ENCODE measurements around the gene CDK11A.
A peak's percentile ranks its signal among the peaks of the same experiment; 100 is the strongest.

Gene CDK11A

DNA sequence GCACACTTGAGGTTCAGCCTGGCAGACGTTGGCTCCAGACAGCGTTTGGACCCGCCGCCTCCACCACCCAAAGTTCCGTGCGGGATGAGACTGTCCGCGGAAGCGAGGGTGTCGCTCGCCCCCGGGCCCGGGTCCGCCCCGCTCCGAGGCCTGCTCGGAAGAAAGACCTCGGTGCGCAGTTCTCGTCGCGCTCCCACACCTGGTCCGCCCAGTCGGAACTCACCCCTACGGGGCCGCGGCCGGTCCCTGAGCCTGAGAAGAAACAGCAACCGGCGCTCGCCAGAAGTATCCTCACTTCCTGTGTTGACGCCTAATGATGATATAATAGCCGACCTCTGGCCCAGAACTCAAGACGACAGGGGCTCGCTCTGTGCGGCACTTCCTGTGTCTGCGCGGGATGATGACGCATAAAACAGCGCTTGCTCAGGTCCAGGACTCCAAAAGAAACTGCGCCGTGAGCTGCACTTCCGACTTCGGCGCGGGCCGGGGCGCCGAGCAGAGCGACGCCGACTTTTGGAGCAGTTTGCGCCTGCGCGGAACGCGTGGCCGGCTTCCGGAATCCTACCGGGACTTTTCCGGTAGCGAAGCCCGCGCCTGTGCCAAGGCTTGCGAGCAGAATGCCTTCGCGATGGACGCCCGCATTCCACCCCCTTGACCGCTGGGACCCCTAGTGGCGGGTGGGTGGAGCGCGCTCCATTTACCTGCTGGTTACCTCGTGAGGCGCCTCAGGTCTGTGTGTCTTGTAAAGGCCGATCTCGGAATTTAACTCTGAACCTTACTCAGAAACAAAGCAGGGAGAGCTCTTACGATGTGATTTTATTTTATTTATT lies at the start of gene CDK11A:
Gene CDK11A (minus strand): TSS at position 323 of the 830 bp plus-strand sequence. CDS start 1,539 bp downstream, outside the sequence.
- DNase-seq (ENCODE audit: low spot score): peak; percentile 100

DNA sequence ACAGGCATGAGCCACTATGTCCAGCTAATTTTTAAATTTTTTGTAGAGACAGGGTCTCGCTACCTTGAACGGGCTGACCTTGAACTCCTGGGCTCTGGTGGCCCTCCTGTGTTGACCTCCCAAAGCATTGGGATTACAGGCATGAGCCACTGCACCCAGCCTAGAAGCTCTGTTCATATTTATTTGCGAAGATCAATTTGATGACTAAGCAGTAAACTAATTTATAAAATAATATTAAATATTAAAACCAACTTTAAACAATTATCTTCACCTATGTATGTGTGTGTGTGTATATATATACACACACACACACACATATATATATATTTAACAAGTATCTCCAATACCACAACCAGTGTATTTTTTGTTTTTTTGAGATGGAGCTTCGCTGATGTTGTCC lies 49.7 kb upstream of the CDK11A start:
- no peak for DNase-seq (ENCODE audit: low spot score)

DNA sequence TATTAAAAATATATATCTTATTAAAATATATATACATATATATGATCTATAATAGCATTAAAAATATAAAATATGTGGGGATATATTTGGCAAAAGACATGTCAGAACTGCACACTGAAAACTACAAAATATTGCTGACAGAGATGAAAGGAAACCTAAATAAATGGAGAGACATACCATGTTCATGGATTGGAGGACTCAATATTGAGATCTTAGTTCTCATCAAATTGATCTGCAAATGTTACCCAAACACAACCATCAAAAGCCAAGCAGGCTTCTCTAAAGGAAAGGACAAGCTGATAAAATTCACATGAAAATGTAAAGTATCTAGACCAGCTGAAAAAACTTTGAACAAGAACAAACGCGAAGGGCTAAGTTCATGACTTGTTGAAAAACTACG lies 46.9 kb upstream of the CDK11A start:
- DNase-seq (ENCODE audit: low spot score): no peak

- no peak for DNase-seq (ENCODE audit: low spot score)
These were observed 45.9 kb upstream of the CDK11A start for GRCh38 chr1:1770102-1770501.

DNA sequence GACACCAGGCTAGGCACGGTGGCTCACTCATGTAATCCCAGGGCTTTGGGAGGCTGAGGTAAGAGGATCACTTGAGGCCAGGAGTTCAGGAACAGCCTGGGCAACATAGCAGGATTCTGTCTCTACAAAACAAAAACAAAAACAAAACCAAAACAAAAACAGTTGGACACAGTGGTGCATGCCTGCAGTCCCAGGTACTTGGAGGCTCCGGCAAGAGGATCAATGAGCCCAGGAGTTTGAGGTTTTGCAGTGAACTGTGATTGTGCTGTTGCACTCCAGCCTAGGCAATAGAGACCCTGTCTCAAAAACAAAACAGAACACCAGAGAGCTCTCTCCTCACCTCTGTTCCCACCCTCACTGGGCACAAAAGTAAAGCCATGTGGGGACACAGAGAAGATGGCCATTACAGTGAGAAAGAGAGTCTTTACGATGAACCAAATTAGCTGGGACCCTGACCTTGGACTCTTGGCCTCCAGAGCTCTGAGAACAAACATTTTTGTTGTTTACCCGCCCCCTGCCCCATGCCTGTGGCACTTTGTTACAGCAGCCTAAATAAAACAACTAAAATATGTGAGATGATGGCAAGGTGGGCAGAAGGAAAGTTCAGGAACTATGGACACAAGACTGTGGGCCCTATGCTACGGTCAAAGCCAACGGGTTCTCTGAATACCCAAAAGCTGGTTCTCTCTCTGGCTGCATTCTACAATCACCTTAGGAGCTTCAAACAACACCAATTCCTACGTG lies 44.3 kb upstream of the CDK11A start:
- DNase-seq (ENCODE audit: low spot score): no peak

DNA sequence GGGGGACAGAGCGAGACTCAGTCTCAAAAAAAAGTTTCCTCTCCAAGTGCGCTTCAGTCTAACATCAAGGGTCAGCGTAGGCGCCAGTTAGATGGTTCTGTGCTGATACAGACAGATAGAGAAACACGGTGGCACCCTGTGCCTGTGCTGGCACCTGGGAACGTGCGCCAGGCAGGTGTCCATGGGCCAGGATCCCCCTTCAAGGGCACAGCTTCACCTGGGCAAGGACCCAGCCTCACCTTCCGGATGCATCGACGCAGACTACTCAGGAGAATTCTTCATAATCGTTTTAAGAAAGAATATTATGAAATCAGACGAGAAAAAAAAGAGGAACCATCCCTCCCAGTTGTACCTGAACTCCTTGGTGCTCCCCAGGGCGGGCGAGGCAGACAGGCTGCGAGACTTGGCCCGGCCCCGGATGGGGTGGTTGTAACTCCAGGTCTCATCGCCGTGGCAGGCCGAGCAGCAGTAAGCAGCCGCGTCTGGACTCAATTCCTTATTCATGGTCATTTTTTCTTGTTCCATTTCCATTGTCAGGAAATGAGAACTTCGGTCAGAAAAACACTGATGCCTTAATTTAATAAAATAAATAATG lies 40.8 kb upstream of the CDK11A start:
- DNase-seq (ENCODE audit: low spot score): no peak

DNA sequence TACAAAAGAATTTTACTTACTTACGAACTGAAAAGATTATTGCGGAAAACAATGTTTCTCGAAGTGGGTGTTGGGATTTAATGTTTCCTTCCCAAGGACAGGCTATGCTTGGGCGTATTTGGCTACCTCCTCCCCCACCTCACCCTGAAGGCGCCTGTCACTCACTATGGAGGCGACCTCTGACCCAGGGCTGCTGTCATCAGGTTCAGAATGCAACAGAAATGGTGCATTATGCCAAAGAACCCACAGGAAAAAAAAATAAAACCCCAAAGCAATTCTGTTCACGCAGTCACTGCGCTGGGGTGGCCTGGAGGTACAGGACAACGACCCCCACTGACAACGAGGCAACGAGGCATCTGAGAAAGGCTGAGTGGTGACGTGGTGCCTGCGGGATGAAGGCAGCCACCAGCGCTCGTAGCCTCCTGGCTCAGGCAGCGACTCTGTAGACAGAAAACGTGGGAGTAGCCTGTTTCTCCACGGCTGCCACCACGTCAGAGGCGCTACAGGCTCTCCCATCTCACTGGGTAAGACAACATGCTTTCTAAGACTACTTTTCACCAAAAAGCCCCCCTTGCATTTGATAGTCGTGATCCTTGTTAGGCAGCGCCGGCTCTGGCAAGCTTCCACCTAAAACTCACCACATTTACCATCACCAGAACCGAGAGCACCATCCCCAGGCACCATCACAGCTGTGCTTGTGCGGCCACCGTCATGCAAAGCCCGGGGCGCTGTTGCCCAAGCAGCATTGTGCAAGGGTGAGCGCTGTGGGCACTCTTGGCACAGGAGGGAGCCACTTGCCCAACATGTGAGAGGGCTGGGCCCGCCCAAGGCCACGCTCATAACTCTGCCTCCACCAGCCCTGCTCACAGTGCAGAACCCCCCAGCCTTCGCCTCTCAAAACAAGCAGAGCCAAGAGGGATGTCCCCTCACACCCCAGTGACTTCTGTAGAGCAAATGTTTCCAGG lies 39.8 kb upstream of the CDK11A start:
- no peak for DNase-seq (ENCODE audit: low spot score)

GRCh38 chr1:1761504-1762376 lies 37.6 kb upstream of the CDK11A start:
- no peak for DNase-seq (ENCODE audit: low spot score)

GRCh38 chr1:1760715-1761114 lies 36.6 kb upstream of the CDK11A start:
- DNase-seq (ENCODE audit: low spot score): no peak

DNA sequence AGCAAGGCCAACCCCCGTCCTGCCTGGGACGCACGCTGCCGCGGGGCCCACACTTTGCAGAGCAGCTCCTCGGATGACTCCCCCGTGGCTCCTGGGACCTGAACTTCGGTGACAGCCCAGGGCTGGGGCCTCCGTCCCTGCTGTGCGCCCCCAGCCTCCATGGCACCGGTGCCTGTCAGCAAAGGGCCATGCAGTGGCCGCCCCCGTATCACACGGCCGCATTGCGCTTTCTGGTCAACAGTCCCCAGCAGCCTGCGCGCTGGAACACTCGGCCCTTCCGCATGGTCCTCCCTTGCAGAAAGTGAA lies 36.1 kb upstream of the CDK11A start:
- no peak for DNase-seq (ENCODE audit: low spot score)

- no peak for DNase-seq (ENCODE audit: low spot score)
These were observed 35.5 kb upstream of the CDK11A start for GRCh38 chr1:1759456-1760344.

DNA sequence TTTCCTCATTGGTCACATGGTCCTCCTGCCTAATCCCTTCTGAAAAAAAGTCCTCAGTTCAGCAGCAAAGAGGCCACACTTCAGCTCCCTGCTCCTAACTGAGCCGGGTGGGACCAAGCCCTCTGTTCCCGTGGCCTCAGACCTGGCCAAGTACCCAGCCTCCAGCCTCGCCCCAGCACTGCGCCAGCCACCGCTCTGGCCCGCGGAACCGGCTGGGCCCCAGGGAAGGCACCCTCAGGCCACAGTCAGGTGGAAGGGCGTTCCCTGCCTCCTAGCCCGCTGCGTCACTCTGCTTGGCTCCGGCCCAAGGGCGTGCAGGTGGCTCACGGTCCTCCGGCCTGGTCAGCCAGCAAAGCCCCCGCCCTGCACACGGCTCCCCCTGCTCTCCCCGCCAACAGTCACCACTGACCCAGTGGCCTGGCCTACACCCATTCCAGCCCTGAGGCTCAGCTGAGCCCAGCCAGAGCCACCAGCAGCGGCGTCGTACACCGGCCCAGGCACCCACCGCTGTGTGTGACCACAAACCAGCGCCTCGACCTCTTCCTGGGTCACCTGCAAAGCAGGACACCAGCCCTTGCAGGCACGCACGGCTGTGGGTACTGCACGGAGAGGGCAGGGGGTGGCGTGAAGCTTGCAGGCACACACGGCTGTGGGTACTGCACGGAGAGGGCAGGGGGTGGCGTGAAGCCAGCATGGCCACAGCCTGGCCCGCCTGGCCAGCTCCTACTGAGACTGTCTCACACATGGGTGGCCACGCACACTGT lies 34.7 kb upstream of the CDK11A start:
- no peak for DNase-seq (ENCODE audit: low spot score)

DNA sequence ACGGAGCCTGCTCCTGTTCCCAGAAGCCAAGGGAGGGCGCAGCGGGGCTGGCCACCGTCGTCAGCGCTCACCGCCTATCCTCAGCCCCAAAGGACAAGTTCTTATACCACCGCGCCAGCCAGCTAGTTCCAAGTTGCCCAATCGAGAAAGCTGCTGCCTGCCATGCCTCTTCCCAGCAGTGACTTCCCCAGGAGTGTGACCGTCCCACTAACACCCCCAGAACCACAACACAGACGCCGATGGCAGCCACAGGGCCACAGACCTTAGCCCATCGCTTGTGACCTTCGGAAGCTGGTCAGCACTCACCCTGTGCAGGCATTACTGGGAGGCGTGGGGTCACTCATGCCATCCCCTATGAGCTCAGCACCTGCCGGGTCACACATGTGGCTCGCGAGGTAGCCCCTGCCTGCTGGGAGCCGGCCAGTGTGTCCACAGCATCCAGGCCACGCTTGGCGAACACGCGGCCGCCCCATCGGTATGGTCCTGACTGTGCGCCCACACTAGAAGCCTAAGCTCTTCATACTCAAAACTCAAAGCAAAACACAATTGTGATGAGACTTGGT lies 34.0 kb upstream of the CDK11A start:
- no peak for DNase-seq (ENCODE audit: low spot score)

DNA sequence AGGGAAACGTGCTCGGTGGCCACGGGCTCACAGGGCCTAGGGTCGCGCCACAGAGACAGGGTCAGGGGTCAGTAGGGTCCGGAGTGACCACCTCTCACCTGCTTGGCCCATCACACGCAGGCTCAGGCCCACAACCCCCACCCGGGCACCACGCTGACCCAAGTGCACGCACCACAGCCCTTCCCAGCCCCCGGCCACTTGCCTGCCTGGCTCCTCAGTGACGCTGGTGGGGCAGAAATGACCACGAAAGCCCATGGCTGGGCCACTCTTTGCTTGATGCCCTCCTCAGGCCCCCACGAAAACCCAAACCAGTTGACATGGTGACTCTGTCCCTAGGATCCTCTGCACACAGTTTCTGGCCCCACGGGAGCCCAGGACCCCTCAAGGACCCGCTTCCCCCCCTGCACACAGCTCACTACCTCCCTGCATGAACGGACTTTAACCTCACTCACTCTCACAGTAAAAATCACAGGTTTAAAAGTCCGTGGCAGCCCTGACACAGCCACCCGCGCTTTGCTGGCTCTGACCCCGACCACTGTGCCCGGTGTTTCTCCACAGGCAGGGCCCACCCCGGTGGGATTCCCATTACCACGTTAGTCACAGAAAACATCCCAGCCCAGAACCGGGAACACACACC lies 33.4 kb upstream of the CDK11A start:
- no peak for DNase-seq (ENCODE audit: low spot score)

DNA sequence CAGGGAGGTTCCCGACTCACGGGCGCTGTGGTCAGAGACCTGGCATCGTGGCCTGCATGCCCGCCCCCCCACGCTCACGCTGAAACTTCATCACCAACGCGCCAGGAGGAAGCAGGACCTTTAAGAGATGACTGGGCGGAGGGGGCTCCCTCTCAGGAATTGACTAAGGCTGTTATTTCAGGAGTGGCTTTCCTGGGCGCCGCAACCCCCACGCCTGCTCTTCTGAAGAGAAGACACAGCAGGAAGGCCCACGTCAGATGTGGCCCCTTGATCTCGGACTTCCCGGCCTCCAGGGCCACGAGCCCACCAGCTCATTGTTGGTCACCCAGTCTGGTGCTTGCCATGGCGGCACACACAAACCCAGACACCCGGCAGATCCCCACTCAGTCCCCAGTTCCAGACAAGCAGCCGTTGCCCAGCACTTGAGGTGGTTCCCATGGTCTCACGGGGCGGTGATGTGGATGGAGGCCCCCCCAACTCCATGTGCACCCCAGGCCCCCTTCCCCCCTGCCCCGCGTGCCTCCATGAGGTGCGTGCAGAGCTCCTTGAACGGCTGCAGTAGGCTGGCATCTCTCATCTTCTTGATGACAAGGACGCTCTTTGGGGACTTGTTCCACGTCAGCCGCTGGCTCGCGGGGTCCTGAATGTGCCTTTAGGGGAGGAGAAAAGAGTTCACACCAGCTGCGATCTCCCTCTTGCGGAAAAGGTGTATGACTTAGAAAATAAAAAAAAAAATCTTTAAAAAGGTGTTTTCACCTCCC lies 32.7 kb upstream of the CDK11A start:
- no peak for DNase-seq (ENCODE audit: low spot score)

- no peak for DNase-seq (ENCODE audit: low spot score)
These were observed 31.7 kb upstream of the CDK11A start for GRCh38 chr1:1755852-1756251.

DNA sequence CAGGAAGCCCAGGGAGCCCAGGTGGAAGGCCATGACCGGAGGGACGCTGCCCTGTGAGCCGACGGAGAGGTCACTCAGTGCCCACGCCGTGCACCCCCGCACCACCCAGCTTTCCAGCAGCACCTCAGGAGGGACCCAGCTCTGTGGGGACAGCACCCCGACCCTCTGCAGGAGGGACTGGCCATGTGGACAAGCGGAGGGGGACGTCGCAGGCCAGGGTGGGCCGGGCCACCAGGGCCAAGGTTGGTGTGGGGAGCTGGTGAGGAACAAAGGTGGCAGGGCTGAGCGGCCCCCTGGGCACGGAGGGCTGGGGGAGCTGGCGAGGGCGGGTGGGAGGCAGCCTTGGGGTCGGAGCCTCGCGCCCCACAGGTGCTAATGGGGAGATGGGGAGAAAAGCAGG lies 31.3 kb upstream of the CDK11A start:
- no peak for DNase-seq (ENCODE audit: low spot score)

Data from RKO (cell line).